ENCODE measurements around the gene PON3.
"Not testable (repeated sequence)": the region's sequence is repeated elsewhere in the genome, so short reads cannot be mapped to it uniquely, and the experiment has no call there.

The PON3 gene

DNA sequence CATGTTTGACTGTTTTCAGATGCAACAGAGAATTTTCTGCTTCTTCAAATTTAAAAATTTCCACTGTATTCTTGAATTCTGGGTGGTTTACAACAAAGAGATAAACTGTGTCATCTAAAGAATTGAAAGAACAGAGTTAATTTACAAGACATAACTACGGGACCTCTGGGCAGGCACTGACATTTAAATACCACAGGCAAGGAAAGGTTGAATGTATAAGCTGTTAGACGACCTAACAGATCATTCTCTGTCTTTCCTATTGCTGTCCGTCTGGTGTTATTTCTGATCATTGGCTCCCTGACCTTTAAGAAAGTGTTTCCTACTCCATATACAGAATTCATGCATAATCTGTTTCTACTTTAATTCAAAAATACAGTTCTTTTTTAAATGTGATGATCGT, 15.5 kb upstream of the PON3 start:
- no peak for DNase-seq (ENCODE audit: low read depth)

- DNase-seq (ENCODE audit: low read depth) = no peak
Measured at GRCh38 chr7:95411036-95411435, 14.9 kb upstream of the PON3 start.

DNA sequence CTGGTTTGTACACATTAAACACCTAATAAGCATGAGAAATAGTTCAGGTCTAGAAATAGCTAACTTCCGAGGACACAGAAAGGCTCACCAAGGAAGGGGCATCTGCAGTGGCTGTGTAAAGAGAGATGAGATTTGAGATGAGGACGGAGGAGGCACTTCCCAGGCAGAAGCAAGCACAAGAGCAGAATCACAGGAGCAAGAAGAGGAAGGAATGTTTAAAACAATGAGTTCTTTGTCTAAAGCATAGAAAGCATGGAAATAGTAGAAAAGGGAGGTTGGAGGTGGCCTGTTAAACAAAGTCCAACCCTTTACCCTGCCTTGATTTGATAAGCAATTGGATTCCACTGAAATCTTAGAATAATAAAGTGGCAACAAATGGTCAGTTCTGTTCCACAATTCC, 11.6 kb upstream of the PON3 start:
- no peak for DNase-seq (ENCODE audit: low read depth)

- no peak for DNase-seq (ENCODE audit: low read depth)
Measured at GRCh38 chr7:95405800-95406199, 9.6 kb upstream of the PON3 start.

GRCh38 chr7:95405208-95405607, 9.0 kb upstream of the PON3 start:
- no peak for DNase-seq (ENCODE audit: low read depth)

GRCh38 chr7:95404316-95404865, 8.2 kb upstream of the PON3 start:
- DNase-seq (ENCODE audit: low read depth) = no peak

- DNase-seq (ENCODE audit: low read depth) = no peak
Measured at GRCh38 chr7:95398155-95398940, 2.2 kb upstream of the PON3 start.

- DNase-seq (ENCODE audit: low read depth) = no peak
Measured at GRCh38 chr7:95397381-95397780, 1.2 kb upstream of the PON3 start.

GRCh38 chr7:95395755-95396135, 430 bp downstream of the PON3 start:
- DNase-seq (ENCODE audit: low read depth) = no peak

DNA sequence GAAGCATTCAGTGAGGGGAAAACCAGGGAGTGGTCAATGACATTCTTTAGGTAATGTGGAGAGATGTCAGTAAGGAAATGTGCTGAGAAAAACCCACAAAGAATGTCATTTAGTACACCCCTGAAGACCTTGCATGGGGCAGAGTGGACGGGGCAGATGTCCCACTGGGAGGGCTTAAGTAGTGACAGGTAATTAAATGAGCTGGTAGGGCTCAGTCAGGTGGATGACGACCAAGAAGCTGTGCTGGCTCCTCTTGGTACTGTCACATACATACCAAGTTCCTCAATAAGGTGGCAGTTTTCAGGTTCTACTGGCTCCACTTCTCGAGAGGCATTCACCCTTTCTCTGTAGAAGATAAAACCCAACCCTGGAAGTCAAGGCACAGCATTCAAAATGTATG, 1.8 kb downstream of the PON3 start:
- DNase-seq (ENCODE audit: low read depth) = no peak

DNA sequence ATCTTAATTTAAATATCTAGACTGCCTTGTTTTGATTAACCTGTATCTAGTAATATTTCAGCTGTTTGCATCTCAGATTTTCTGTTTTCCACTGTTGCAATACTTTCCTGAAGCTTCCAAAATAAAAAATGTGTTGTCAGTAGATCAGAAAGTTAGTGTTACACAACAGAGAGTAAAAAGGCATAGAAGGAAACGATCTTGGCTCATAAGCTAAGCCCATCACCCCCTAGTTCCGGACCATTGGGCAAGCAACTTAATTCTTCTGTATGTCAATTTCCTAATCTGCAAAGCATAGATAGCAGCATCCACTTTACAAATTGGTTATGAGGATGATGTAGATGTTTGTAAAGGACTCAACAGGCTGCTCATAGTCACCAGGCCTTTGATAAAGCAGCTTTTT, 4.4 kb downstream of the PON3 start:
- DNase-seq (ENCODE audit: low read depth) = no peak

GRCh38 chr7:95389516-95389915, 6.7 kb downstream of the PON3 start:
- DNase-seq (ENCODE audit: low read depth) = no peak

DNA sequence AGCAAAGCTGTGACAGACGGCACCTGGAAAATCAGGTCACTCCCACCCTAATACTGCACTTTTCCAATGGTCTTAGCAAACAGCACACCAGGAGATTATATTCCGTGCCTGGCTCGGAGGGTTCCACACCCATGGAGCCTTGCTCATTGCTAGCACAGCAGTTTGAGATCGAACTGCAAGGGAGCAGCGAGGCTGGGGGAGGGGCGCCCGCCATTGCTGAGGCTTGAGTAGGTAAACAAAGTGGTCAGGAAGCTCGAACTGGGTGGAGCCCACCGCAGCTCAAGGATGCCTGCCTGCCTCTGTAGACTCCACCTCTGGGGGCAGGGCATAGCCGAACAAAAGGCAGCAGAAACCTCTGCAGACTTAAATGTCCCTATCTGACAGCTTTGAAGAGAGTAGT, 16.7 kb downstream of the PON3 start:
- not testable (repeated sequence) for DNase-seq (ENCODE audit: low read depth)

DNA sequence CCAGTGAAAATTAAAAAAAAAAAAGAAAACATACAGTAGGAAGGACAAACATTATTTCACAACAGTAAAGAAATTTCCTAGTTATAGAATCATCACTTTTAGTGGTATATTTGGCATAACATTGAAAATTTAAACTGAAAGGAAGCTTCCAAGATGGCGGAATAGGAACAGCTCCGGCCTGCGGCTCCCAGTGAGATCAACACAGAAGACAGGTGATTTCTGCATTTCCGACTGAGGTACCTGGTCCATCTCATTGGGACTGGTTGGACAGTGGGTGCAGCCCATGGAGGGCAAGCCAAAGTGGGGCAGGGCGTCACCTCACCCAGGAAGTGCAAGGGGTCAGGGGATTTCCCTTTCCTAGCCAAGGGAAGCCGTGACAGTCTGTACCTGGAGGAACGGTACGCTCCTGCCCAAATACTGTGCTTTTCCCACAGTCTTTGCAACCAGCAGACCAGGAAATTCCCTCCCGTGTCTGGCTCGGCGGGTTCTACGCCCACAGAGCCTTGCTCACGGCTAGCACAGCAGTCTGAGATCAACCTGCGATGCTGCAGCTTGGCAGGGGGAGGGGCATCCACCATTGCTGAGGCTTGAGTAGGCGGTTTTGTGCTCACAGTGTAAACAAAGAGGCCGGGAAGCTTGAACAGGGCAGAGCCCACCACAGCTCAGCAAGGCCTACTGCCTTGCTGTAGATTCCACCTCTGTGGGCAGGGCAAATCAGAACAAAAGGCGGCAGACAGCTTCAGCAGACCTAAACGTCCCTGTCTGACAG, 19.4 kb downstream of the PON3 start:
- no peak for DNase-seq (ENCODE audit: low read depth)

DNA sequence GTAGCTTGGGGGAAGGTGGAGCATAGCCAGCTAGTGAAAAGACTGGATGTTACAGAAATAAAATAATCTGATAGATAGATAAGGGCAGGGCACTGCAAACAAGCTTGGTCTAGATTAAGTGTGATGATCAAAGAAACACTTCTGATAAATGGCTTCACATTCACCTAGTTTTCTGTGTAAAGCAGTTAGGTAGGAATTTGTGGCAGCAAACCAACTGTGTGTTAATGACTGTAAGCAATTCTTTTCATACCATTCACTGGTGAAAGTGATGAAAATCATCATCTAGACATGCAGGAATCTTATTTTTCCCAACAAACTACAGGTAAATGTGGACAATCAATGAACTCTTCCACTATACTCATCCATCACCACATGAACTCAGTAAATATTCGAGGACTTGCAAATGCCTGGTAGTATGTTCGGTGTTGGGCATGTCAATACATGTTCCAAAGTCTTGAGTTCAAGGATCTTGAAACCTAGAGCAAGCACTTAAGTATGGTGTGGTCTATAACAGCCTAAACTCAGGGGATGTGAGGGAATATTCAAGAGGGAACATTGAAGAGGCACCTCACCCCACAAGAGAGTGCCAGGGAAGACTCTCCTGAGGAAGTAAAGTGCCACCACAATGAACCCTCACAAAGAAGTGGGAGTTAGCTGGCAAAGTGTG, 20.5 kb downstream of the PON3 start:
- no peak for DNase-seq (ENCODE audit: low read depth)

- DNase-seq (ENCODE audit: low read depth) = no peak
Measured at GRCh38 chr7:95373323-95373722, 22.9 kb downstream of the PON3 start.

GRCh38 chr7:95368235-95368634, 27.9 kb downstream of the PON3 start:
- DNase-seq (ENCODE audit: low read depth) = no peak

DNA sequence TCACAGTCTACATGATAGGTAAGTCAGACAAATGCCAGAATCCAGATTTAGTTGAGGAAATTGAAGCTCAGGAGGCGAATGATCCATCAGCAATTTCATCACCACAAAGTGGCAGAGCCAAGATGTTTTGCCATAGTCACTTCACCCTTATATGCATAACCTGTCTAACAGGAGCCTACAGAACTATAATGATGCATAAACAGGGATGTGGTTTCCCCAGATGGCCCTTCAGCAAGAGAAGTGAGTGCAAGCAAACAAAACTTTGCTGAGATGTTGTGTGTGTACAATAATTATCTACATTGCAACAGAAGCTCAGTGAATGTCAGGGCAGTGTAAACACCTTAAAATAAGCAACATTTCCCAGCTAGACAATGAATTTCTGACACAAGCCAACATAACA, 28.6 kb downstream of the PON3 start:
- DNase-seq (ENCODE audit: low read depth) = no peak

DNA sequence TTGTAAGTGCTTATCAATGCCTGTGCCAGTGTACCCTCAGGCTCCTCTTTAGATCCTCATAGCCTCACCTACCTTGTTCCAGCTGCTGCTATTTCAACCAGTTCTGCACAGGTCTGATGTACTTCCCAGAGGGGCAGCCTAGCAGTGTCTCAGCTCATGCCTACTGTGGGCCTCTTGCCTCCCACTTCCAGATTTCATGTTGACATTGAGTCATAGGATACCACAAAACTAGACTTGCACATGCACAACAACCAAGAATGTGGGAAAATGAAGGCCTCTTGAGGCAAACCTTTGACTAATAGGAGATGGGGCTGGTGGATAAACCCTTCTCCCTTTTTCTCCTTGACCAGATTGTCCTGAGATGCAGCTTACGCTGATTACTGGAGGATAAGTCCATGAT, 31.0 kb downstream of the PON3 start:
- DNase-seq (ENCODE audit: low read depth) = no peak

- DNase-seq (ENCODE audit: low read depth) = no peak
Measured at GRCh38 chr7:95357623-95358022, 38.6 kb downstream of the PON3 start.

- no peak for DNase-seq (ENCODE audit: low read depth)
Measured at GRCh38 chr7:95342642-95343307, 53.4 kb downstream of the PON3 start.

GRCh38 chr7:95342029-95342428, 54.1 kb downstream of the PON3 start:
- no peak for DNase-seq (ENCODE audit: low read depth)
